Neutrophil (primary cell): ENCODE measurements around the gene ADGRA1.
"Not testable (repeated sequence)": the region's sequence is repeated elsewhere in the genome, so short reads cannot be mapped to it uniquely, and the experiment has no call there.

Source experiments
- H3K27ac ChIP-seq: fragments of 200-600 bp; sonication (generic); 2 replicates; pipeline ENCODE4 v1.5.1; 2016; ENCODE audit warnings: mild to moderate bottlenecking, moderate library complexity
- H3K27me3 ChIP-seq: fragments of 200-600 bp; sonication (generic); 2 replicates; pipeline ENCODE4 v1.6.0; 2016; ENCODE audit warnings: mild to moderate bottlenecking
- H3K36me3 ChIP-seq: fragments of 200-600 bp; sonication (generic); 2 replicates; pipeline ENCODE4 v1.5.1; 2017
- H3K4me1 ChIP-seq, 2 experiments: fragments of 200-600 bp in 1 of 2; sonication (generic) in 1 of 2; 1 replicate in 1 of 2; 2 replicates in 1 of 2; pipeline versions ENCODE4 v1.5.1 to v1.6.1; 2013 to 2016; ENCODE audit warnings: low read depth in 1 of 2, low read length in 1 of 2, mild to moderate bottlenecking in 1 of 2, moderate library complexity in 1 of 2; ENCODE audit not compliant: control insufficient read depth in 1 of 2, insufficient read depth in 1 of 2
- H3K4me3 ChIP-seq, 2 experiments: fragments of 200-600 bp in 1 of 2; sonication (generic) in 1 of 2; 1 replicate in 1 of 2; 2 replicates in 1 of 2; pipeline ENCODE4 v1.5.1; 2013 to 2016; ENCODE audit warnings: low read depth in 1 of 2, low read length in 1 of 2, mild to moderate bottlenecking in 1 of 2, moderate library complexity in 1 of 2
- H3K9me3 ChIP-seq: fragments of 200-600 bp; sonication (generic); 2 replicates; pipeline ENCODE4 v1.5.1; 2016
- TF ChIP-seq, protein P1 (sequence below): fragments of 200-600 bp; sonication (generic); IDR thresholded peaks from 2 replicates; pipeline ENCODE4 v1.5.1; 2016; ENCODE audit warnings: antibody characterized with exemption

Gene ADGRA1

DNA sequence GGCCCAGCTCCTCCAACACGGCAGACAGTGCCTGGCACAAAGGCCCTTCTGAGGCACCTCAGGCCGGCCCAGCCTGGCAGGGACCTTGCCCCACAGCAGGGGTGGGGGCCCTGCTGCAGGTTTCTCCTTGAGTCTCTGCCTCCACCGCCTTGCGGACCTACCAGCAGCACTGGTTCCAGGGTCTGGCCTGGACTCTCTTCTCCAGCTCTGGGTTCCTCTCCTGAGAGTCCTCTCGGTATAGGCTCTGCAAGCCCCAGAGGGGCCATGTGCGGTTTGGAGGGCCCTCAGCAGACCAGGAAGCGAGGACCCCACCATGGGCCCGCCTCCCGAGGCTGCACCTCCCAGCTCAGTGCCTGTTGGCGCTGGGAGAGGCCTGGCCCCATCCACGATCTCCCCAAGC, 38.1 kb upstream of the ADGRA1 start:
- Histone ChIP-seq H3K9me3 (no peaks in the 10 kb centered on the region), H3K4me1 (no peaks in the 10 kb centered on the region), H3K27me3 (peaks cover 27% of the 10 kb centered on the region), H3K27ac (no peak overlapping the region), H3K36me3 (no peaks in the 10 kb centered on the region), H3K4me3 (no peak overlapping the region)
- TF ChIP-seq, protein P1, sequence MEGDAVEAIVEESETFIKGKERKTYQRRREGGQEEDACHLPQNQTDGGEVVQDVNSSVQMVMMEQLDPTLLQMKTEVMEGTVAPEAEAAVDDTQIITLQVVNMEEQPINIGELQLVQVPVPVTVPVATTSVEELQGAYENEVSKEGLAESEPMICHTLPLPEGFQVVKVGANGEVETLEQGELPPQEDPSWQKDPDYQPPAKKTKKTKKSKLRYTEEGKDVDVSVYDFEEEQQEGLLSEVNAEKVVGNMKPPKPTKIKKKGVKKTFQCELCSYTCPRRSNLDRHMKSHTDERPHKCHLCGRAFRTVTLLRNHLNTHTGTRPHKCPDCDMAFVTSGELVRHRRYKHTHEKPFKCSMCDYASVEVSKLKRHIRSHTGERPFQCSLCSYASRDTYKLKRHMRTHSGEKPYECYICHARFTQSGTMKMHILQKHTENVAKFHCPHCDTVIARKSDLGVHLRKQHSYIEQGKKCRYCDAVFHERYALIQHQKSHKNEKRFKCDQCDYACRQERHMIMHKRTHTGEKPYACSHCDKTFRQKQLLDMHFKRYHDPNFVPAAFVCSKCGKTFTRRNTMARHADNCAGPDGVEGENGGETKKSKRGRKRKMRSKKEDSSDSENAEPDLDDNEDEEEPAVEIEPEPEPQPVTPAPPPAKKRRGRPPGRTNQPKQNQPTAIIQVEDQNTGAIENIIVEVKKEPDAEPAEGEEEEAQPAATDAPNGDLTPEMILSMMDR: no peak

- H3K4me1 ChIP-seq: no peaks in the 10 kb centered on the region
- TF ChIP-seq, protein P1: no peak
- peaks cover 29% of the 10 kb centered on the region for H3K27me3 ChIP-seq
- H3K9me3 ChIP-seq: no peaks in the 10 kb centered on the region
- no peaks in the 10 kb centered on the region for H3K36me3 ChIP-seq
- H3K4me3 ChIP-seq: no peak overlapping the region
- no peak overlapping the region for H3K27ac ChIP-seq
Observed at GRCh38 chr10:133050371-133050770, 37.4 kb upstream of the ADGRA1 start.

DNA sequence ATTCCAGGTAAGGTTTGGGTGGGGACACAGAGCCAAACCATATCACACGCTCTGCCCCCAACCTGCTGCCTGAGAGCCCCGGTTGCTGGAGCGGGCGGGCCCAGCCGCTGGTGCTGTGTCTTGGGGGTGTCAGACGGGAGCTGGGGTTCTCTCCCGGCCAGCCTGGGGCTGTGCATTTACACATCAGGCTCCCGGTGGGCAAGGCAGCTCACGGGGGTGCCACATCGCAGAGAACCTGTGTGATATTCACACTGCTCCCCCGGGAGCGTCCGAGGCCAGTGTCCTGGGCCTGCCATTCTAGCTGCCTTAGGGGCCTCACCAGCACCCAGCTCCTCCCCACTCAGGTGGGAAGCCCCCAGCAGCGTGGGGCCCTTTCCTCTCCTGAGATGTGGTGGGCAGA, 35.6 kb upstream of the ADGRA1 start:
- Histone ChIP-seq H3K27me3 (peaks cover 45% of the 10 kb centered on the region), H3K27ac (no peak overlapping the region), H3K4me1 (no peaks in the 10 kb centered on the region), H3K9me3 (no peaks in the 10 kb centered on the region), H3K36me3 (no peaks in the 10 kb centered on the region), H3K4me3 (no peak overlapping the region)
- TF ChIP-seq, protein P1: no peak

GRCh38 chr10:133053527-133054133, 34.1 kb upstream of the ADGRA1 start:
- H3K27me3 ChIP-seq: peaks cover 37% of the 10 kb centered on the region
- not testable (repeated sequence) for H3K9me3 ChIP-seq, H3K27ac ChIP-seq

GRCh38 chr10:133055470-133055869, 32.3 kb upstream of the ADGRA1 start:
- no peaks in the 10 kb centered on the region for H3K36me3 ChIP-seq
- H3K27ac ChIP-seq: no peak overlapping the region
- no peaks in the 10 kb centered on the region for H3K9me3 ChIP-seq
- no peak overlapping the region for H3K4me3 ChIP-seq
- peaks cover 38% of the 10 kb centered on the region for H3K27me3 ChIP-seq
- peaks cover 3% of the 10 kb centered on the region in 2 experiments for H3K4me1 ChIP-seq
- TF ChIP-seq, protein P1: no peak

More at GRCh38 chr10:133053527-133054133, 34.1 kb upstream of the ADGRA1 start:
- not testable (repeated sequence) for H3K4me1 ChIP-seq, H3K36me3 ChIP-seq, H3K4me3 ChIP-seq

DNA sequence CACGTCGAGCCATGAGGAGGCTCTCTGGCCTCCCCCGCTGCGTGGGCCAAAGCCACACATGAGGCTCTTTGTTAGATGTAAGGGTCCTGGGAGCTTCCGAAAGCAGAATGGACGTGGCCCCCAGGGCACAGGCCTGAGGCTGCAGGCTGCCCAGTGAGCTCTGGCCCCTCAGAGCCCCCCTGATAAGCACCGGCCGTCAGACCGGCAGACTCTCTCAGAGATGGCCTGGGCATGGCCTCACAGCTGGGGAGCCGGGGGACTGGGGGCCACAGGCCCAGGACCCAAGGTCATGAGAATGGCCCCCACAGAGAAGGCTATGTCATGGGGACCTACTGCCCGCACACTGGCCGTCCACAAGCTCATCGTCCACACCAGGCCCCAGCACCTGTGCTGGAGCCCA, 31.7 kb upstream of the ADGRA1 start:
- Histone ChIP-seq H3K4me3 (no peak overlapping the region), H3K27me3 (peaks cover 38% of the 10 kb centered on the region), H3K9me3 (no peaks in the 10 kb centered on the region), H3K36me3 (no peaks in the 10 kb centered on the region), H3K27ac (no peak overlapping the region), H3K4me1 (peaks cover 3% of the 10 kb centered on the region in 2 experiments)
- TF ChIP-seq, protein P1: no peak
